HL-60 (cell line): ENCODE measurements around the gene TPCN2.
"Not testable (repeated sequence)": the region's sequence is repeated elsewhere in the genome, so short reads cannot be mapped to it uniquely, and the experiment has no call there.

Experiments used
- DNase-seq, 2 experiments: peaks; one replicate each; pipeline ENCODE4 v3.0.0-alpha.2; 2010 to 2020; ENCODE audit warnings: low read depth in 1 of 2, low spot score in 1 of 2
- H3K27ac ChIP-seq: fragments of 250-450 bp; sonication (Bioruptor Pico); replicated peaks from 2 replicates; pipeline ENCODE4 v1.5.1; 2020; ENCODE audit warnings: mild to moderate bottlenecking, moderate library complexity
- H3K27me3 ChIP-seq: fragments of 250-450 bp; sonication (Bioruptor Pico); 2 replicates; pipeline ENCODE4 v1.5.1; 2021; ENCODE audit warnings: mild to moderate bottlenecking, moderate library complexity; ENCODE audit not compliant: insufficient read depth, poor library complexity, severe bottlenecking
- H3K4me3 ChIP-seq: replicated peaks from 2 replicates; pipeline ENCODE4 v1.5.1; 2011; ENCODE audit warnings: mild to moderate bottlenecking, control low read depth, low read length; ENCODE audit not compliant: insufficient read depth
- CTCF ChIP-seq: IDR thresholded peaks from one replicate; pipeline ENCODE4 v1.5.1; 2011; ENCODE audit warnings: low read length, control low read depth, inconsistent platforms; ENCODE audit not compliant: insufficient read depth
- GABPA ChIP-seq: IDR thresholded peaks from 2 replicates; pipeline ENCODE4 v1.6.1; 2012; ENCODE audit warnings: low read depth
- POLR2AphosphoS5 ChIP-seq: IDR thresholded peaks from 2 replicates; pipeline ENCODE4 v1.6.1; 2012; ENCODE audit warnings: low read depth
- REST ChIP-seq: IDR thresholded peaks from 2 replicates; pipeline ENCODE4 v1.6.1; 2012; ENCODE audit warnings: low read depth; ENCODE audit not compliant: insufficient replicate concordance
- SPI1 ChIP-seq: IDR thresholded peaks from 2 replicates; pipeline ENCODE4 v1.6.1; 2012; ENCODE audit warnings: low read depth, mild to moderate bottlenecking, borderline replicate concordance

The TPCN2 gene

GRCh38 chr11:69148377-69148762, 99.6 kb downstream of the TPCN2 start:
- TF ChIP-seq SPI1: no peak
- TF ChIP-seq REST: no peak
- TF ChIP-seq CTCF: no peak
- TF ChIP-seq GABPA: no peak
- no peak for TF ChIP-seq POLR2AphosphoS5
- H3K27ac ChIP-seq: no peak overlapping the region
- DNase-seq: no peak
- no peak overlapping the region for H3K4me3 ChIP-seq
- no peaks in the 10 kb centered on the region for H3K27me3 ChIP-seq

GRCh38 chr11:69148806-69149205, 100.1 kb downstream of the TPCN2 start:
- H3K4me3 ChIP-seq: no peak overlapping the region
- TF ChIP-seq SPI1 (no peak), GABPA (no peak), CTCF (no peak), REST (no peak), POLR2AphosphoS5 (no peak)
- H3K27me3 ChIP-seq: no peaks in the 10 kb centered on the region
- no peak overlapping the region for H3K27ac ChIP-seq
- DNase-seq: no peak

- not testable (repeated sequence) for H3K27ac ChIP-seq, DNase-seq, H3K4me3 ChIP-seq
These were observed 100.8 kb downstream of the TPCN2 start for GRCh38 chr11:69149338-69150045.

GRCh38 chr11:69150175-69150574, 101.4 kb downstream of the TPCN2 start:
- TF ChIP-seq GABPA: no peak
- TF ChIP-seq REST: no peak
- no peak for TF ChIP-seq CTCF
- no peak for TF ChIP-seq POLR2AphosphoS5
- TF ChIP-seq SPI1: no peak
- no peak for DNase-seq
- no peak overlapping the region for H3K27ac ChIP-seq
- no peaks in the 10 kb centered on the region for H3K27me3 ChIP-seq
- H3K4me3 ChIP-seq: no peak overlapping the region

More at GRCh38 chr11:69149338-69150045, 100.8 kb downstream of the TPCN2 start:
- not testable (repeated sequence) for H3K27me3 ChIP-seq
